HEK293 (cell line): ENCODE measurements around the gene ZNF239.

ENCODE experiments used
- CTCF ChIA-PET: fragments of 350-600 bp; formaldehyde crosslinking; extraction: SDS; loops from one replicate; lab custom pipeline; 2021; ENCODE audit warnings: antibody characterized with exemption; lab: Yijun Ruan, JAX
- POLR2A ChIA-PET: fragments of 300-600 bp; formaldehyde crosslinking; extraction: SDS; loops from one replicate; lab custom pipeline; 2020; ENCODE audit warnings: antibody characterized with exemption, inconsistent platforms; lab: Yijun Ruan, JAX
- H3K27ac ChIP-seq: fragments of 200-500 bp; sonication (Bioruptor generic); 2 replicates; pipeline ENCODE4 v1.5.1; 2014; ENCODE audit warnings: low read depth, low read length, control low read depth, inconsistent platforms; ENCODE audit errors: extremely low read depth
- H3K36me3 ChIP-seq, 2 experiments: fragments of 200-500 bp in 1 of 2; sonication (Bioruptor generic) in 1 of 2; 1 replicate in 1 of 2; 2 replicates in 1 of 2; pipeline ENCODE4 v1.5.1; 2014 to 2017; ENCODE audit warnings: inconsistent platforms in 2 of 2, low read length in 2 of 2; ENCODE audit not compliant: control insufficient read depth in 2 of 2, insufficient read depth in 1 of 2
- H3K4me1 ChIP-seq: fragments of 200-500 bp; sonication (Bioruptor generic); 2 replicates; pipeline ENCODE4 v1.5.1; 2014; ENCODE audit warnings: mild to moderate bottlenecking, low read length, inconsistent platforms; ENCODE audit not compliant: control insufficient read depth, insufficient read depth
- H3K4me3 ChIP-seq: 2 replicates; pipeline ENCODE4 v1.5.1; 2011; ENCODE audit warnings: low read depth, mild to moderate bottlenecking, control low read depth, low read length, moderate library complexity
- H3K9me3 ChIP-seq: fragments of 200-500 bp; sonication (Bioruptor generic); 2 replicates; pipeline ENCODE4 v1.5.1; 2014; ENCODE audit warnings: low read depth, low read length, inconsistent platforms; ENCODE audit not compliant: control insufficient read depth, insufficient read depth
- GLI4 ChIP-seq: fragments of 450-650 bp; formaldehyde crosslinking; IDR thresholded peaks from 2 replicates; pipeline ENCODE4 v1.5.1; 2016; ENCODE audit warnings: missing biosample characterization, missing genetic modification characterization
- HOXD13 ChIP-seq: sonication (generic); formaldehyde crosslinking; IDR thresholded peaks from 2 replicates; pipeline ENCODE4 v1.8.0; 2022; ENCODE audit warnings: missing genetic modification reagents, borderline replicate concordance
- KLF16 ChIP-seq: fragments of 450-650 bp; formaldehyde crosslinking; IDR thresholded peaks from 2 replicates; pipeline ENCODE4 v1.5.1; 2017; ENCODE audit warnings: missing biosample characterization, missing genetic modification characterization
- REPIN1 ChIP-seq: fragments of 450-650 bp; formaldehyde crosslinking; IDR thresholded peaks from 2 replicates; pipeline ENCODE4 v1.5.1; 2017; ENCODE audit warnings: missing biosample characterization, missing genetic modification characterization, low read depth
- SCRT2 ChIP-seq: fragments of 450-650 bp; formaldehyde crosslinking; IDR thresholded peaks from 2 replicates; pipeline ENCODE4 v1.5.1; 2016; ENCODE audit warnings: missing biosample characterization, missing genetic modification characterization
- SETDB1 ChIP-seq: IDR thresholded peaks from one replicate; pipeline ENCODE4 v1.6.1; 2017; ENCODE audit warnings: mild to moderate bottlenecking, low read length, moderate library complexity, mixed read lengths; ENCODE audit not compliant: insufficient read length
- ZBTB20 ChIP-seq: fragments of 450-650 bp; formaldehyde crosslinking; IDR thresholded peaks from 2 replicates; pipeline ENCODE4 v1.5.1; 2016; ENCODE audit warnings: missing biosample characterization, missing genetic modification characterization
- ZFHX2 ChIP-seq: fragments of 450-650 bp; formaldehyde crosslinking; conservative IDR thresholded peaks from 2 replicates; pipeline ENCODE4 v1.5.1; 2016; ENCODE audit warnings: missing biosample characterization, missing genetic modification characterization
- ZNF239 ChIP-seq: fragments of 450-650 bp; formaldehyde crosslinking; IDR thresholded peaks from 2 replicates; pipeline ENCODE4 v1.5.1; 2016; ENCODE audit warnings: missing biosample characterization, missing genetic modification characterization
- ZNF24 ChIP-seq: fragments of 450-650 bp; formaldehyde crosslinking; IDR thresholded peaks from 2 replicates; pipeline ENCODE4 v1.5.1; 2016; ENCODE audit warnings: missing biosample characterization, missing genetic modification characterization
- ZNF366 ChIP-seq: fragments of 450-650 bp; formaldehyde crosslinking; conservative IDR thresholded peaks from 2 replicates; pipeline ENCODE4 v1.5.1; 2016; ENCODE audit warnings: missing biosample characterization, missing genetic modification characterization
- ZNF510 ChIP-seq: fragments of 450-650 bp; formaldehyde crosslinking; IDR thresholded peaks from 2 replicates; pipeline ENCODE4 v1.5.1; 2018; ENCODE audit warnings: mild to moderate bottlenecking, missing genetic modification characterization, missing biosample characterization; ENCODE audit not compliant: insufficient replicate concordance
- ZNF530 ChIP-seq: fragments of 450-650 bp; formaldehyde crosslinking; IDR thresholded peaks from 2 replicates; pipeline ENCODE4 v1.5.1; 2016; ENCODE audit warnings: low read depth, missing biosample characterization, missing genetic modification characterization
- ZNF560 ChIP-seq: fragments of 450-650 bp; formaldehyde crosslinking; IDR thresholded peaks from 2 replicates; pipeline ENCODE4 v1.5.1; 2017; ENCODE audit warnings: missing biosample characterization, missing genetic modification characterization, borderline replicate concordance
- ZNF585B ChIP-seq: fragments of 450-650 bp; formaldehyde crosslinking; IDR thresholded peaks from 2 replicates; pipeline ENCODE4 v1.5.1; 2016; ENCODE audit warnings: missing biosample characterization, missing genetic modification characterization
- ZNF629 ChIP-seq: fragments of 450-650 bp; formaldehyde crosslinking; IDR thresholded peaks from 2 replicates; pipeline ENCODE4 v1.5.1; 2017; ENCODE audit warnings: missing biosample characterization, missing genetic modification characterization
- ZNF660 ChIP-seq: fragments of 450-650 bp; IDR thresholded peaks from 2 replicates; pipeline ENCODE4 v1.5.1; 2018; ENCODE audit warnings: missing biosample characterization, mild to moderate bottlenecking, missing genetic modification characterization
- ZNF707 ChIP-seq: fragments of 450-650 bp; formaldehyde crosslinking; IDR thresholded peaks from 2 replicates; pipeline ENCODE4 v1.5.1; 2016; ENCODE audit warnings: missing biosample characterization, missing genetic modification characterization
- ZNF747 ChIP-seq: fragments of 450-650 bp; formaldehyde crosslinking; IDR thresholded peaks from 2 replicates; pipeline ENCODE4 v1.5.1; 2016; ENCODE audit warnings: missing biosample characterization, missing genetic modification characterization
- ZSCAN30 ChIP-seq: fragments of 450-650 bp; IDR thresholded peaks from 2 replicates; pipeline ENCODE4 v1.5.1; 2018; ENCODE audit warnings: missing biosample characterization, mild to moderate bottlenecking, missing genetic modification characterization, moderate library complexity
- TF ChIP-seq, protein P1 (sequence below): fragments of 450-650 bp; formaldehyde crosslinking; IDR thresholded peaks from 2 replicates; pipeline ENCODE4 v1.5.1; 2016; ENCODE audit warnings: missing biosample characterization, missing genetic modification characterization
- TF ChIP-seq, protein P2 (sequence below): fragments of 450-650 bp; formaldehyde crosslinking; IDR thresholded peaks from 2 replicates; pipeline ENCODE4 v1.5.1; 2016; ENCODE audit warnings: missing biosample characterization, missing genetic modification characterization

The ZNF239 gene

DNA sequence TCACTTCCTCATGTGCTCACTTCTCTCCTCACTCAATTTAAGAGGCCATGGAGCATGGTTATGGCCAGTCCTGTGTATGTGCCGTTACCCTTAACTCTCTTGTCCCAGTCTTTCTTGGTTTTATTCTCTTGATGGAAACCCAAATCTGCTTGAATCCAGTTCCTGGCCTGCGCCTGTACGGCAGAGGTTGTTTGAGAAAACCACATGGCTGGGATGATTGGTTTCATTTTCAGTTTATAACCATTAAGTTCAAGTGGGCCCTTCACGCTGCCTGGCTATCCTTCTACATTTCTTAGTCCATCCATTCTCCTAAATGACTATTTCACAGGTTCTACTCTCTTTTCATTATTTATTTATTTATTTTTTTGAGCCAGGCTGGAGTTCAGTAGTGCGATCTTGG lies 1.6 kb upstream of the ZNF239 start:
- TF ChIP-seq ZFHX2 (tag by site-specific recombination) (no peak), ZNF24 (tag by site-specific recombination) (no peak), HOXD13 (CRISPR knock-in tag) (no peak), ZNF747 (tag by site-specific recombination) (no peak), ZNF530 (tag by site-specific recombination) (no peak), ZNF560 (no peak), ZBTB20 (tag by site-specific recombination) (no peak), KLF16 (tag by site-specific recombination) (no peak), SCRT2 (no peak)
- ChIA-PET CTCF (interaction anchor here (1.0 kb wide), 1 partner anchor 114 kb away, joined by 3 read pairs; no protein-coding TSS in a partner anchor), POLR2A (no interaction called here)
- Histone ChIP-seq H3K36me3 (peaks cover 0 to 13% of the 10 kb centered on the region in 2 experiments; a peak in 1 of 3 replicates), H3K9me3 (no peaks in the 10 kb centered on the region), H3K4me3 (no peak overlapping the region), H3K4me1 (no peaks in the 10 kb centered on the region), H3K27ac (no peak overlapping the region)

DNA sequence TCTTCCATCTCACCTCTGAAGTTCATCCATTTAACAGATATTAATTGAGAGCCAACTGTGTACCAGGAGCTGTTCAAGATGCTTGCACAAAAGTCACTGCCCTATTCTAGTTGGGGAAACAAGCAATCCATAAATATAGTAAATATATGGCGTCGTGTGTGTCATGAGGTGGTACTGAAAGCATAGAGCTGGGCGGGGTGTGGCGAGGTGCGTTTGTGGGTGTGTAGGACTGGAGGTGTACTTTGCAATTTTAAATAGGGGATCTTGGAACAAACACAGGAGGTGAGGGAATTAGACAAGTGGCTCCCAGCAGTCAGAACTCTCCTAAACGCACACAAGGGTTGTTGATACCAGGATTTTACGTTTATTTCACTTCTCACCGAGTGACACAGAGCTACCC lies 490 bp upstream of the ZNF239 start:
- Histone ChIP-seq H3K4me3 (no peak overlapping the region), H3K9me3 (no peaks in the 10 kb centered on the region), H3K36me3 (peaks cover 0 to 23% of the 10 kb centered on the region in 2 experiments; a peak in 1 of 3 replicates), H3K4me1 (no peaks in the 10 kb centered on the region), H3K27ac (no peak overlapping the region)
- CTCF ChIA-PET: no interaction called here
- TF ChIP-seq, protein P1, sequence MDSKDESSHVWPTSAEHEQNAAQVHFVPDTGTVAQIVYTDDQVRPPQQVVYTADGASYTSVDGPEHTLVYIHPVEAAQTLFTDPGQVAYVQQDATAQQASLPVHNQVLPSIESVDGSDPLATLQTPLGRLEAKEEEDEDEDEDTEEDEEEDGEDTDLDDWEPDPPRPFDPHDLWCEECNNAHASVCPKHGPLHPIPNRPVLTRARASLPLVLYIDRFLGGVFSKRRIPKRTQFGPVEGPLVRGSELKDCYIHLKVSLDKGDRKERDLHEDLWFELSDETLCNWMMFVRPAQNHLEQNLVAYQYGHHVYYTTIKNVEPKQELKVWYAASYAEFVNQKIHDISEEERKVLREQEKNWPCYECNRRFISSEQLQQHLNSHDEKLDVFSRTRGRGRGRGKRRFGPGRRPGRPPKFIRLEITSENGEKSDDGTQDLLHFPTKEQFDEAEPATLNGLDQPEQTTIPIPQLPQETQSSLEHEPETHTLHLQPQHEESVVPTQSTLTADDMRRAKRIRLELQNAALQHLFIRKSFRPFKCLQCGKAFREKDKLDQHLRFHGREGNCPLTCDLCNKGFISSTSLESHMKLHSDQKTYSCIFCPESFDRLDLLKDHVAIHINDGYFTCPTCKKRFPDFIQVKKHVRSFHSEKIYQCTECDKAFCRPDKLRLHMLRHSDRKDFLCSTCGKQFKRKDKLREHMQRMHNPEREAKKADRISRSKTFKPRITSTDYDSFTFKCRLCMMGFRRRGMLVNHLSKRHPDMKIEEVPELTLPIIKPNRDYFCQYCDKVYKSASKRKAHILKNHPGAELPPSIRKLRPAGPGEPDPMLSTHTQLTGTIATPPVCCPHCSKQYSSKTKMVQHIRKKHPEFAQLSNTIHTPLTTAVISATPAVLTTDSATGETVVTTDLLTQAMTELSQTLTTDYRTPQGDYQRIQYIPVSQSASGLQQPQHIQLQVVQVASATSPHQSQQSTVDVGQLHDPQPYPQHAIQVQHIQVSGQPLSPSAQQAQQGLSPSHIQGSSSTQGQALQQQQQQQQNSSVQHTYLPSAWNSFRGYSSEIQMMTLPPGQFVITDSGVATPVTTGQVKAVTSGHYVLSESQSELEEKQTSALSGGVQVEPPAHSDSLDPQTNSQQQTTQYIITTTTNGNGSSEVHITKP (tag by site-specific recombination): peak; percentile 22; the same call in 1 of the 2 replicates
- TF ChIP-seq ZNF629: no peak
- 0 out of 2 replicates have a peak, but pooled peaks have one; percentile 6 for TF ChIP-seq ZNF707
- POLR2A ChIA-PET: no interaction called here

DNA sequence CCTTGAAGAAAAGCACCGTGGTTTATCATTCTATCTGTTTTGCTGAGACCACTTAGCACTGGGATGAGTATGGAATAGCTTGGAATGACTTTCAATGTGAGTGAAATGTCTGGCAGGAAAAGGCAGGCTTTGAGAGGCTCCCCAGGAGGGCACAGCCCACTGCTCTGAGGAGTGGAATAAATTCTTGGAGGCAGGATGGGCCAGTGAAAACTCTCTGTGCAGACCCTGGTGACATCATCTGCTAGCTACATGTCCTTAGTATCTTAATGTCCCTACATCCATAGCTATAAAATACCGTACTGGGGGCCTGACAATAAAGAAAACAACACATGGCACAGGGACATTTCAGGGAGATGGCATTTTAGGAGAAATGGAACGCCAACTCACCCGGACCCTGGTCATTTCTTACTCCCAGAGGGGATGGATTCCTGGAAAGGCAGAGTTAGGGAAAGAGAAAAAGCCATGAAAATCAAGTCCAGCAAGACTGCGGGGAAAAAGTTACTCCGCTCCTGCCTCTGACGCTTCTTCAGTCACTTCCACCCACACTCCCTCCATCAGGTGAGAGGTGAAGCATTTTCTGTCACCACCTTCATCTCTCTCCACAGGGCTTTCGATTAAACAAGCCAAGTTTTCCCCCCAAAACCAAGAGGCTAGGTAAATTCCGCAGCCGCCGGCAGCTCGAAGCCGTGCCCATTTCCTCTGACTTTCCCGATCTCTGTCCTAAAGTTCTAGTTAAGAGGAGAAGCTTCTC lies 991 bp downstream of the ZNF239 start:
- Histone ChIP-seq H3K27ac (no peak overlapping the region; the same call in 1 of the 2 replicates), H3K36me3 (peaks cover 5 to 38% of the 10 kb centered on the region in 2 experiments; a peak in 2 of 3 replicates), H3K4me1 (no peaks in the 10 kb centered on the region), H3K4me3 (no peak overlapping the region; the same call in 1 of the 2 replicates), H3K9me3 (no peaks in the 10 kb centered on the region)
- POLR2A ChIA-PET: no interaction called here
- no peak for TF ChIP-seq ZNF510 (tag by site-specific recombination)
- peak; percentile 32; the same call in 1 of the 2 replicates for TF ChIP-seq ZNF366 (tag by site-specific recombination)
- TF ChIP-seq ZNF239 (tag by site-specific recombination): no peak
- CTCF ChIA-PET: no interaction called here

DNA sequence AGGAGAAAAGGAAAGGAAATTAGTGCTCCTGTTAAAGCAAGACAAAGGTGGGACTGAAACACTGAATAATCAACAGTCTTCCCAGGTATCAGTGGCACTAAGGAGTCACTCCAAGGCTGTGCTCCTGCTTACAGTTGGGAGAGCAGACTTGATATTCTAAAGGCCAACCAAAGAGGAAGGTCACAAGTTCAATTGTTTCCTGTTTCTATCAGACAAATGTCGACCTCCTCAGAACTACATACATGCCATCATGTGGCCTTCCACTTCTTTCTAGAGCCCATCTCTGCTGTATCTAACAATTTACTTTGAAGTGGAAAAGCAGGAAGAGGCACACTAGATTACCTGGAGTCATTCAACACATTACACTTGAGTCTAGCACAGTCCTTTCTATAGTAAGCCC lies 3.4 kb downstream of the ZNF239 start:
- CTCF ChIA-PET: interaction anchor here (0.6 kb wide), 1 partner anchor 584 kb away, joined by 3 read pairs; no protein-coding TSS in a partner anchor
- Histone ChIP-seq H3K27ac (no peak overlapping the region), H3K9me3 (no peaks in the 10 kb centered on the region), H3K4me1 (no peaks in the 10 kb centered on the region), H3K36me3 (peaks cover 5 to 62% of the 10 kb centered on the region in 2 experiments; a peak in 2 of 3 replicates), H3K4me3 (no peak overlapping the region)
- POLR2A ChIA-PET: no interaction called here
- no peak for TF ChIP-seq GLI4 (tag by site-specific recombination)
- TF ChIP-seq ZNF585B (tag by site-specific recombination): no peak
- no peak for TF ChIP-seq ZNF660 (tag by site-specific recombination)
- TF ChIP-seq, protein P2, sequence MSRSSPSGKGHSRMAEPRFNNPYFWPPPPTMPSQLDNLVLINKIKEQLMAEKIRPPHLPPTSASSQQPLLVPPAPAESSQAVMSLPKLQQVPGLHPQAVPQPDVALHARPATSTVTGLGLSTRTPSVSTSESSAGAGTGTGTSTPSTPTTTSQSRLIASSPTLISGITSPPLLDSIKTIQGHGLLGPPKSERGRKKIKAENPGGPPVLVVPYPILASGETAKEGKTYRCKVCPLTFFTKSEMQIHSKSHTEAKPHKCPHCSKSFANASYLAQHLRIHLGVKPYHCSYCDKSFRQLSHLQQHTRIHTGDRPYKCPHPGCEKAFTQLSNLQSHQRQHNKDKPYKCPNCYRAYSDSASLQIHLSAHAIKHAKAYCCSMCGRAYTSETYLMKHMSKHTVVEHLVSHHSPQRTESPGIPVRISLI (tag by site-specific recombination): no peak
- TF ChIP-seq ZSCAN30 (tag by site-specific recombination): no peak
- TF ChIP-seq SETDB1: no peak
- TF ChIP-seq REPIN1: no peak
